CD4-positive, alpha-beta T cell treated with Interleukin-6 at 100 ng/mL for 8 hours (primary cell): Measurements from ENCODE around the gene IFNAR1.

ENCODE experiments used
- DNase-seq: peaks from one replicate; pipeline ENCODE4 v3.0.0-alpha.2; 2020; ENCODE audit warnings: mixed read lengths, low spot score

IFNAR1 gene

GRCh38 chr21:33402001-33402979 is 77.5 kb downstream of the IFNAR1 start:
- DNase-seq, result peak; percentile 29

- peak; percentile 38 for DNase-seq
Measured at GRCh38 chr21:33403128-33403785, 78.5 kb downstream of the IFNAR1 start, which contains the start of gene IFNGR2. Gene IFNGR2, plus strand, starts transcription at chr21:33403413. Its CDS starts 131 bp downstream, at chr21:33403544.

GRCh38 chr21:33403786-33404585 is 79.2 kb downstream of the IFNAR1 start:
- no peak for DNase-seq

GRCh38 chr21:33406493-33406892 is 81.7 kb downstream of the IFNAR1 start:
- DNase-seq, result no peak
